ENCODE data around the gene EMILIN1.
"Not testable (repeated sequence)": the region's sequence is repeated elsewhere in the genome, so short reads cannot be mapped to it uniquely, and the experiment has no call there.

EMILIN1 gene

DNA sequence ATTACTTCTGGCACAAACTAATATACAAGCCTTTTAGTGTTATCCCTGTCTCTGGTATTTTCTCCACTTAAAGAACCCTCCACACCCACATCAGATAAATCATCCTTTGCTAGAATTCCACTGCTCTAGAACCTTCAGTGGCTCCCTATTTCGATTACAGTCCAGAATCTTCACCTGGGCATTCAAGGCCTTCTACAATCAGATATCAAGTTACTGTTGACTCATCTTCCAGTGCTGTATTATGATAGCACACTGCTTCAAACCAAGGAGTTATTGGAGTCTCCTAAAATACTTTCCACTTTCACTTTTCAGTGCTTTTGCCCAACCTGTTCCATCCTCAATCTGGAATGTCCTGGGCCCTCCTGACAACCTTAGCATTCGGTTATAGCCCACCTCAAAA is 37.1 kb downstream of the EMILIN1 start:
- no peak for DNase-seq (ENCODE audit: low read depth, low spot score)
- Histone ChIP-seq H3K4me3 (no peak overlapping the region), H3K9ac (ENCODE audit: insufficient read length) (no peak overlapping the region), H3K36me3 (ENCODE audit: insufficient read depth, low read length) (no peaks in the 10 kb centered on the region), H3K9me3 (ENCODE audit: low read depth, low read length) (no peaks in the 10 kb centered on the region), H3K27ac (no peak overlapping the region)
- TF ChIP-seq FOXP2 (optimal IDR thresholded peaks at IDR 0.05; ENCODE audit: control extremely low read depth, extremely low read length, insufficient read depth): no peak
- TF ChIP-seq POLR2AphosphoS5 (IDR thresholded peaks at IDR 0.05; ENCODE audit: borderline replicate concordance, low read depth, low read length): no peak
- TF ChIP-seq EZH2 (IDR thresholded peaks at IDR 0.05): no peak

DNA sequence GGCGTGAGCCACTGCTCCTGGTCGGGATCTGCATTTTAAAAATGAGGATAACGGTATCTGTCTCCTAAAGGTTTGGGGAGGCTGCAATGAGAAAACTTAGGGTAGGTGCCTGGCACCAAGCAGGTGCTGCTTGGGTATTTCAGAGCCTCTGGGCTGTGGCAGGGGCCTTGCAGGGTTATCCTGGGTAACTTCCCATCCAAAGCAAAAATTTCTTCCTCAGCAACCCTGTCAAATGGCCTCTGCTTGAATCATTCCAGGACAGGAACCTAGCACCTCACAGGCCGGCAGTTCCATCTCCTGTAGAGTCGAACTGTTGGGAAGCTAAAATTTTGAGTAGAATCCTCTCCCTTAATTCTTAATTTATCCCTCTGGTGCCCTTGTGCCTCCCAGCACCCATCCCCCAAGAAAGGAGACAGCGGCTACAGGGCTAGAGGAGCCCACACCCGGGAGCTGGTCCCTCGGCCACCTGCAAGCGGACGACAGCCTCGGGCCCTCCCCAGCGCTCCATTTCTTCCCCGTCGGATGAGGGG is 39.6 kb downstream of the EMILIN1 start:
- Histone ChIP-seq H3K9me3 (ENCODE audit: low read depth, low read length) (no peaks in the 10 kb centered on the region), H3K27ac (no peak overlapping the region), H3K36me3 (ENCODE audit: insufficient read depth, low read length) (no peaks in the 10 kb centered on the region), H3K4me3 (peak overlapping the region; percentile 91), H3K9ac (ENCODE audit: insufficient read length) (peak overlapping the region; percentile 82)
- TF ChIP-seq POLR2AphosphoS5 (IDR thresholded peaks at IDR 0.05; ENCODE audit: borderline replicate concordance, low read depth, low read length) (no peak), FOXP2 (optimal IDR thresholded peaks at IDR 0.05; ENCODE audit: control extremely low read depth, extremely low read length, insufficient read depth) (no peak), EZH2 (IDR thresholded peaks at IDR 0.05) (no peak)
- DNase-seq (ENCODE audit: low read depth, low spot score): no peak

DNA sequence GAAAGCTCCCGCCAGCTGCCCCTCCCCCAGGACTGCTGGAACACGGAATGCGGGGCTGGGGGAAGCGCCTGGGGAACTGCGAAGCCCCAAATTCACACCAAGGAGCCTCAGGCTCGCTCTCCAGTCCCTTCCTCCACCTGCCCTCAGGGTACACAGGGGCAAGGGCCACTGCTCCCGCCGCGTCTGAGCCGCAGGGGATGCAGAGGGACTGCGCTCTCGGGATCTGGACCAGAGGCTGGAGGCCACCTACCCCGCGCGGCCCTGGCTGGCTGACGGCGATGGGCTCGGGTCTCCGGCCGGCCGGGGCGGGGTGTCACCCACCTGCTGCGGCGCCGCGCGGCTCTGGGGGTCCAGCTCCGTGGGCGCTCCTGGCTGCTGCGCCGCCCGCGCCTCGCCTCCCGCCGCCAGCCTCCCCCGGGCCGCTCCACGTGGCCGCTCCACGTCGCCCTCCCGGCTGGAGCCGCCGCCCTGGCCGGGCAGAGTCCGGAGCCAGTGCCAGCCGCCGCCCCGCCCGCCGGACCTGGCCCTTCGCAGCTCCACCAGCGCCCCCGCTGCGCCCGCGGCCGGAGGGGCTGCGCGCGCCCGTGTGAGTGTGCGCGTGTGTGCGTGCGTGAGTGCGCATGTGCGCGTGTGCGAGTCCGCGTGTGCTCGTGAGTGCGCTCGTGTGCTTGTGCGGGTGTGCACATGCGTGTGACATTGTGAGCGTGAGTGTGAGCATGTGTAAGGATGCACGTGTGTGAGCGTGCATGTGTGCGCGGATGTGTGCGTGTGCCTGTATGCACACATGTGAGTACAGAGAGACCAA is 40.3 kb downstream of the EMILIN1 start, which contains the start of gene CGREF1:
TSS of gene CGREF1 (minus strand) at position 604 of the 805 bp plus-strand sequence. CDS start 14,762 bp downstream, outside the sequence.
- Histone ChIP-seq H3K9ac (ENCODE audit: insufficient read length) (peak within 1 kb of the TSS; percentile 82), H3K9me3 (ENCODE audit: low read depth, low read length) (no peaks in the 10 kb centered on the region), H3K27ac (no peak within 1 kb of the TSS), H3K36me3 (ENCODE audit: insufficient read depth, low read length) (no peaks in the 10 kb centered on the region), H3K4me3 (peak within 1 kb of the TSS; percentile 91)
- no peak for DNase-seq (ENCODE audit: low read depth, low spot score)
- TF ChIP-seq FOXP2 (optimal IDR thresholded peaks at IDR 0.05; ENCODE audit: control extremely low read depth, extremely low read length, insufficient read depth) (no peak), POLR2AphosphoS5 (IDR thresholded peaks at IDR 0.05; ENCODE audit: borderline replicate concordance, low read depth, low read length) (peak; percentile 24; the same call in 1 of the 2 replicates)

DNA sequence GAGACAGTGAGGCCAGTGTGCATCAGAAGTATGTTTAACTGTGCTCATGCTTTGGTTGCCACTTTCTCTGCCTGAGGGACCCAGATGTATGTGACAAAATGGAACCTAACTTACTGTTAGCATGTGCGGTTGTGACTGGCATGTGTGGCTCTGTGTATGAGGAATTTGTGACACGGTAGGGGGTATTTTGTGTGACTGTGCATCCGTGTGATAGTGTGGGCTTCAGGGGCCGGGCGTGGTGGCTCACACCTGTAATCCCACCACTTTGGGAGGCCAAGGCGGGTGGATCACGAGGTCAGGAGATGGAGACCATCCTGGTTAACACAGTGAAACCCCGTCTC is 40.9 kb downstream of the EMILIN1 start:
- not testable (repeated sequence) for DNase-seq (ENCODE audit: low read depth, low spot score); H3K9me3 ChIP-seq (ENCODE audit: low read depth, low read length); H3K27ac ChIP-seq; H3K36me3 ChIP-seq (ENCODE audit: insufficient read depth, low read length); H3K9ac ChIP-seq (ENCODE audit: insufficient read length)
- H3K4me3 ChIP-seq: peak overlapping the region; percentile 91

DNA sequence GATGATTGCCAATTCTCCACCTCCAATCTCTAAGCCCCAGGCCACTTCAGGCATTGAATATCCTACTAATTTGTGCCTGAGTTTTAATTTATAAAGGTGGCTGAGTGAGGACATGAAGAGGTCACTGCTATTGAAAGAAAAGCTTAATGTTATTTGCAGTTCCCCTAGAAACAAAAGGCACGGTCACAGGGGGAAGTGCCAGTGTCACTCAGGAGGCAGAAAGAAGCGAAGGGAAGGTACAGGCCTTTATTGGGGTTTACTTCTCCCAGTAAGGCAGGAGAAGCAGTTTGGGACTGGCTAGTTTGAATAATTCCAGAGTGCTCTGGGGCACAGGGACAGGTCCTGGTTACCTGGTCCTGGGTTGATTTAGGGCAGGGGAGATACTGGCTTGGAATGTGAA is 43.5 kb downstream of the EMILIN1 start:
- Histone ChIP-seq H3K4me3 (no peak overlapping the region), H3K9me3 (ENCODE audit: low read depth, low read length) (no peaks in the 10 kb centered on the region), H3K27ac (no peak overlapping the region), H3K36me3 (ENCODE audit: insufficient read depth, low read length) (no peaks in the 10 kb centered on the region), H3K9ac (ENCODE audit: insufficient read length) (no peak overlapping the region)
- no peak for DNase-seq (ENCODE audit: low read depth, low spot score)
- TF ChIP-seq EZH2 (IDR thresholded peaks at IDR 0.05) (no peak), FOXP2 (optimal IDR thresholded peaks at IDR 0.05; ENCODE audit: control extremely low read depth, extremely low read length, insufficient read depth) (no peak), POLR2AphosphoS5 (IDR thresholded peaks at IDR 0.05; ENCODE audit: borderline replicate concordance, low read depth, low read length) (no peak)

DNA sequence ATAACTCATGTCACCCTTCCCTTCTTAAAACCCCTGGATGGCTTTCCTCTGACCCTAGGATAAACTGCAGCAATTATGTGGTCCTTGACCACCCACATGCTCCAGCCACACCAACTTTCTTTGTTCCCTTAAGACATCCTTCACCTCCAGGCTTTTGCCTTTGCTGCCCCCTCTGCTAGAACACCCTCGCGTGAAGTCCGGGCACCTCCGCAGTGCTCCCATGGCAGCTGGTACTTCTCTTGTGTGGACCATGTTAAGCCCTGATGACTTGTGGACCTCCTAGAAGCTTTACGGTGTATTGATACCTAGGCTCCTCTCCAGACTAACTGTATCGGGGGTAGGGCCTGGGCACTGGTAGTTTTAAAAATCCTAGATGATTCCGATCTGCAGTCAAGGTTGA is 44.4 kb downstream of the EMILIN1 start:
- DNase-seq (ENCODE audit: low read depth, low spot score): no peak

DNA sequence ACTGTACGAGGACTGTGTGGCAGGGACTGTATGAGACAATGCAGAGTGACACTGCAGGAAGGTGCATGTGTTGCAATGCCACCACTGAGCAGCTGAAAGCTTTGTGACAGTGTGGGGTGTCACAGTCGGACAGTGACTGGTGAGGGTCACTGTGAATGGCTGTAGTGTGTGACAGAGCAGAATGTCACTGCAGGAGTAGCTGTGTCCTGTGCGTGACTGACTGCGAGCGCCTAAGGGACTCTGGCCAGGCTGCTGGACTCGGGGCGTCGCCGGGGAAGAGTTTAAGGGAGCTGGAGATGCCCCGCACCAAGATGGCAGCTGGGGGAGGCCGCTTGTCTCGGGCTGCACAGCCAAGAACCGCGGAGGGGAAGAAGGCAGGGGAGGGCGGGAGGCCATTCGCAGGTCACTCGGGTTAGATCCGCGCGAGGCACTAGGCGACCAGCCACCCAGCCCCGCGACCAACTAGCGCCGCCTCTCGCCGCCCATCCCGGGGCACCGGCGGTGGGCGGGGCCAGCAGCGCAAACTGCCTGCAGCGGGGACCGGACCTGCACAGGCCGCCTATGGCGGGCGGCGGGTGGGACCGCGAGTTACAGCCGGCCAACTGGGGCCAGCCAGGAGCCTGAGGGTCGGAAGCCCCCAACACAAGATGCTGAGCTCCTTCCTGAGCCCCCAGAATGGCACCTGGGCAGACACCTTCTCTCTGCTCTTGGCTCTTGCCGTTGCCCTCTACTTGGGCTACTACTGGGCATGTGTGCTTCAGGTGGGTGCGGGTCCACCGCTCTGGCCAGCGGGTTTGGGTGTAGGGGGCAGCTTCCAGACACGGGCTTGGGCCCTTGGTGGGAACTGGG is 45.1 kb downstream of the EMILIN1 start, which contains the start of gene ABHD1:
TSS of gene ABHD1 (plus strand) at position 514 of the 849 bp plus-strand sequence. CDS start at position 648, 134 bp downstream.
- no peak within 1 kb of the TSS for H3K4me3 ChIP-seq
- peak within 1 kb of the TSS; percentile 88; the same call in 1 of the 2 replicates for H3K27ac ChIP-seq
- DNase-seq (ENCODE audit: low read depth, low spot score): no peak
- H3K36me3 ChIP-seq (ENCODE audit: insufficient read depth, low read length): no peaks in the 10 kb centered on the region
- H3K9me3 ChIP-seq (ENCODE audit: low read depth, low read length): no peaks in the 10 kb centered on the region
- no peak for TF ChIP-seq EZH2 (IDR thresholded peaks at IDR 0.05)
- TF ChIP-seq FOXP2 (optimal IDR thresholded peaks at IDR 0.05; ENCODE audit: control extremely low read depth, extremely low read length, insufficient read depth): no peak
- no peak for TF ChIP-seq POLR2AphosphoS5 (IDR thresholded peaks at IDR 0.05; ENCODE audit: borderline replicate concordance, low read depth, low read length)
- H3K9ac ChIP-seq (ENCODE audit: insufficient read length): no peak within 1 kb of the TSS

More for the DNA sequence above, 44.4 kb downstream of the EMILIN1 start:
- TF ChIP-seq EZH2 (IDR thresholded peaks at IDR 0.05) (no peak), FOXP2 (optimal IDR thresholded peaks at IDR 0.05; ENCODE audit: control extremely low read depth, extremely low read length, insufficient read depth) (no peak), POLR2AphosphoS5 (IDR thresholded peaks at IDR 0.05; ENCODE audit: borderline replicate concordance, low read depth, low read length) (no peak)
- no peaks in the 10 kb centered on the region for H3K36me3 ChIP-seq (ENCODE audit: insufficient read depth, low read length)
- H3K9ac ChIP-seq (ENCODE audit: insufficient read length): no peak overlapping the region
- no peaks in the 10 kb centered on the region for H3K9me3 ChIP-seq (ENCODE audit: low read depth, low read length)
- no peak overlapping the region for H3K27ac ChIP-seq
- no peak overlapping the region for H3K4me3 ChIP-seq

DNA sequence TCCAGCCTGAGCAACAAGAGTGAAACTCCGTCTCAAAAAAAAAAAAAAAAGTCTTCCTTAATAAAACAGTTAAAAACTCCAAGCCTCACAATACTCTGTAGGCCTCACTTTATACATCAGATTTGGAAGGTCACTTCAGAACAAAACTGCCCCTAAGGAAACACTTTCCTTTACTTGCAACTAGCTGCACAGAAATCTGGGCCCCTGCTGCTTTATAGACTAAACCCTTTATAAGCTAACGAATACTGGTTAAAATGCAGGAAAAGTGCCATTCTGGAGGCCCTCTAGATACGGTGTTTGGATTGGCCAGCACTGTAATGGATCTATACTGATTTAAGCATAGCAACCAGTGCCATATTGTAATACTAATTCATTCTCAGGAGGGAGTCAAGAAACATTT is 46.7 kb downstream of the EMILIN1 start:
- Histone ChIP-seq H3K27ac (peak overlapping the region; percentile 88), H3K36me3 (ENCODE audit: insufficient read depth, low read length) (peaks cover 4% of the 10 kb centered on the region; the same call in 1 of the 2 replicates), H3K9ac (ENCODE audit: insufficient read length) (no peak overlapping the region), H3K4me3 (0 out of 2 replicates have a peak overlapping the region, but pooled peaks have one; percentile 21), H3K9me3 (ENCODE audit: low read depth, low read length) (no peaks in the 10 kb centered on the region)
- DNase-seq (ENCODE audit: low read depth, low spot score): peak; percentile 10
- no peak for TF ChIP-seq EZH2 (IDR thresholded peaks at IDR 0.05)
- TF ChIP-seq FOXP2 (optimal IDR thresholded peaks at IDR 0.05; ENCODE audit: control extremely low read depth, extremely low read length, insufficient read depth): no peak
- TF ChIP-seq POLR2AphosphoS5 (IDR thresholded peaks at IDR 0.05; ENCODE audit: borderline replicate concordance, low read depth, low read length): no peak
